Psoas muscle (tissue), 8 donors: Measurements from ENCODE around the gene YWHAB. TPM values are rescaled to one million over a fixed set of nuclear protein-coding genes. Genes with fewer than 3 reads are reported as not detected.

Experiments used
- ATAC-seq, 4 donors: fragments of 200-7000 bp; cut with Tn5 transposase; one replicate each; pipeline ENCODE4 v1.9.1; 2020; ENCODE audit warnings: moderate library complexity in 3 of 4, mild to moderate bottlenecking in 2 of 4
- DNase-seq, 2 donors: peaks; one replicate each; pipeline ENCODE4 v3.0.0-alpha.2; 2020
- H3K27ac ChIP-seq: fragments of 200-600 bp; one replicate; pipeline ENCODE4 v1.8.0; 2022
- H3K27me3 ChIP-seq, 3 donors: fragments of 200-600 bp in 1 of 3; one replicate each; pipeline versions ENCODE4 v1.6.1 to v1.8.0; 2013 to 2022; ENCODE audit warnings: low read length in 2 of 3, mild to moderate bottlenecking in 2 of 3, moderate library complexity in 1 of 3; ENCODE audit not compliant: insufficient read depth in 3 of 3
- H3K36me3 ChIP-seq, 2 donors: fragments of 200-600 bp in 1 of 2; one replicate each; pipeline versions ENCODE4 v1.6.1 to v1.8.0; 2013 to 2022; ENCODE audit warnings: low read depth in 1 of 2, mild to moderate bottlenecking in 1 of 2, moderate library complexity in 1 of 2; ENCODE audit not compliant: insufficient read depth in 1 of 2
- H3K4me1 ChIP-seq: fragments of 200-600 bp; one replicate; pipeline ENCODE4 v1.8.0; 2022
- H3K4me3 ChIP-seq: fragments of 200-600 bp; one replicate; pipeline ENCODE4 v1.8.0; 2022; ENCODE audit warnings: mild to moderate bottlenecking
- H3K9me3 ChIP-seq: fragments of 200-600 bp; one replicate; pipeline ENCODE4 v1.8.0; 2022
- WGBS, 3 donors: extraction: QIAGEN DNeasy Blood & Tissue Kit; methylation state at CpG; one replicate each; pipeline versions ENCODE4 v1.1.6 to v1.1.7; 2013; 5-methylcytosine and 5-hydroxymethylcytosine counted together
- intact Hi-C, 2 donors: fragments of 100-400 bp; cut with DNase I; formaldehyde crosslinking; loops; one replicate each; pipeline versions ENCODE4 v1.11.0 to v1.14.2; 2022
- polyA plus RNA-seq, 3 donors: library from polyadenylated mRNA; stranded (reverse); fragments of 200-250 nt; gene quantifications; one replicate each; pipeline ENCODE4 v1.2.3, GENCODE V29; 2013
- total RNA-seq, 4 donors: library from RNA; stranded (reverse); fragmentation: NEBNext Ultra II Directional in 2 of 4; extraction: Animal tissue kit (Norgen Biotek cat#: 25700) in 2 of 4; gene quantifications; one replicate each; pipeline versions ENCODE4 v1.2.1 to v1.2.4, GENCODE V29; 2021 to 2023
- TF ChIP-seq, protein P1 (sequence below): fragments of 200-600 bp; IDR thresholded peaks from one replicate; pipeline ENCODE4 v1.8.0; 2022; ENCODE audit warnings: antibody characterized with exemption
- donor health status: healthy with polysubstance abuse.
- donor health status: DM: no; HTN: no; CAD: no; lungs with moderate emphysema.
- donor health status: Bipolar disorder and iron deficiency.
- donor health status: healthy.
- donor health status: DM: yes; HTN: yes; CAD: no.
- donor health status: DM: no; HTN: no; CAD: no.
- donor health status: DM: no; HTN: no; CAD: no.
- donor health status: DM: yes; HTN: yes; CAD: no.

Gene YWHAB
- total and polyA plus RNA-seq, 7 donors: 44.2 to 109 (median 87.5) TPM

DNA sequence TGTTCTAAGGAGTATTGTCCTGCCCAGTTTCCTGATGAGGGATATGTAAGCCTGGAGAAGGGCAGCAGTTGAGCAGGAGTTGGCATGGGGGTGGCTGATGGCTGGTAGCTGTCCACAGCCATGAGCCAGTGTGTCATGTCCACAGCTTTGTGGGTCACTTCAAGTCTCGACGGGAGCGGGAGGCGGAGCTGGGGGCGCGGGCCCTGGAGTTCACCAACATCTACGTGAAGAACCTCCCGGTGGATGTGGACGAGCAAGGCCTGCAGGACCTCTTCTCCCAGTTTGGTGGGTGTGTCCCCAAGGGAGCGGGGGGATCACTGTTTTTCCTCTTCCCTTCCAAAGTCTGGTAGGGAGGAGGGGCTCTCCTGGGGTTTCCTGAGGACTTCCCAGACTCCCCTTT lies 33.3 kb downstream of the YWHAB start:
- Histone ChIP-seq H3K36me3 (no peaks in the 10 kb centered on the region), H3K4me1 (no peaks in the 10 kb centered on the region), H3K4me3 (no peak overlapping the region), H3K27me3 (no peaks in the 10 kb centered on the region), H3K9me3 (no peaks in the 10 kb centered on the region), H3K27ac (no peak overlapping the region)
- TF ChIP-seq, protein P1, sequence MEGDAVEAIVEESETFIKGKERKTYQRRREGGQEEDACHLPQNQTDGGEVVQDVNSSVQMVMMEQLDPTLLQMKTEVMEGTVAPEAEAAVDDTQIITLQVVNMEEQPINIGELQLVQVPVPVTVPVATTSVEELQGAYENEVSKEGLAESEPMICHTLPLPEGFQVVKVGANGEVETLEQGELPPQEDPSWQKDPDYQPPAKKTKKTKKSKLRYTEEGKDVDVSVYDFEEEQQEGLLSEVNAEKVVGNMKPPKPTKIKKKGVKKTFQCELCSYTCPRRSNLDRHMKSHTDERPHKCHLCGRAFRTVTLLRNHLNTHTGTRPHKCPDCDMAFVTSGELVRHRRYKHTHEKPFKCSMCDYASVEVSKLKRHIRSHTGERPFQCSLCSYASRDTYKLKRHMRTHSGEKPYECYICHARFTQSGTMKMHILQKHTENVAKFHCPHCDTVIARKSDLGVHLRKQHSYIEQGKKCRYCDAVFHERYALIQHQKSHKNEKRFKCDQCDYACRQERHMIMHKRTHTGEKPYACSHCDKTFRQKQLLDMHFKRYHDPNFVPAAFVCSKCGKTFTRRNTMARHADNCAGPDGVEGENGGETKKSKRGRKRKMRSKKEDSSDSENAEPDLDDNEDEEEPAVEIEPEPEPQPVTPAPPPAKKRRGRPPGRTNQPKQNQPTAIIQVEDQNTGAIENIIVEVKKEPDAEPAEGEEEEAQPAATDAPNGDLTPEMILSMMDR: no peak
- DNase-seq (no peak), ATAC-seq (no peak)
- intact Hi-C loops: no loop called here
- 93 to 95% (median 94%) methylated on average over 10 of the region's 10 CpGs for WGBS, 3 donors

DNA sequence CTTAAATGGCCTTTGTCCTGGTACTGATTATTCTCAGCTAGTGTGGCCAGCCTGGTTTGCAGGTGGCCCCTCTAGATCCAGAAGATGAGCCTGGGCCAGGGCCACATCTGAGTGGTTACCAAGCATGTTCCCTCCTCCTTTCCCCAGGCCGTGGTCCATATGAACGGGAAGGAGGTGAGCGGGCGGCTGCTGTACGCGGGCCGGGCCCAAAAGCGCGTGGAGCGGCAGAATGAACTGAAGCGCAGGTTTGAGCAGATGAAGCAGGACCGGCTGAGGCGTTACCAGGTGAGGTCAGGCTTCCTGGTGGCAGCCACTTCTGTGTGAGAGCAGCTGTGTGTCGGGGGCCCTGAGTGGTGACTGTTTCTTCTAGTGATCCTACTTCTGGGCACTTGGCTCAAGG lies 35.9 kb downstream of the YWHAB start:
- no peaks in the 10 kb centered on the region for H3K9me3 ChIP-seq
- H3K27ac ChIP-seq: no peak overlapping the region
- ATAC-seq (no peak), DNase-seq (no peak)
- H3K36me3 ChIP-seq: peaks cover 0 to 2% of the 10 kb centered on the region in 2 donors
- 97 to 99% (median 97%) methylated on average over 14 of the region's 14 CpGs for WGBS, 3 donors
- H3K27me3 ChIP-seq: no peaks in the 10 kb centered on the region
- H3K4me3 ChIP-seq: no peak overlapping the region
- TF ChIP-seq, protein P1: no peak
- intact Hi-C loops: no loop called here
- H3K4me1 ChIP-seq: no peaks in the 10 kb centered on the region

DNA sequence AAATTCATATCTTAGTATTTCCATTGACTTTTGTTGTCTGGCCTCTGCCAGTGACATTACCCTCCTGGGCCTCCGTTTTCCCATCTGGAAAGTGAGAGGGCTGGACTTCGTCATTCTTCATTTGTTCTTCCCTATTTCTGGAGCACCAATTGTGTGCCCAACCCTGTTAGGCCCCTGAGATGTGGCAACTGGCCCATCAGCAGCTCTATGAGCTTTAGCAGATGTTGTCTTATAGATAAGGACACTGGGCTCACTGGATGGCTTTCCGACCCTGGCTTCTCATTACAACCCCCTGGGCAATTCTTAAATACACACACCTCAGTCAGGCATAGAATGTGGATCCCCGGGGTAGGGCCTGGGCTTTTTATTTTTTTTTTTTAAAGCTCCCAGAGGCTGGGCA lies 39.0 kb downstream of the YWHAB start:
- WGBS, 3 donors: 88 to 93% (median 91%) methylated on average over 4 of the region's 4 CpGs
- DNase-seq: no peak
- Histone ChIP-seq H3K4me1 (no peaks in the 10 kb centered on the region), H3K27me3 (no peaks in the 10 kb centered on the region), H3K27ac (no peak overlapping the region), H3K36me3 (peaks cover 0 to 2% of the 10 kb centered on the region in 2 donors), H3K9me3 (no peaks in the 10 kb centered on the region), H3K4me3 (no peak overlapping the region)
- ATAC-seq: no peak
- intact Hi-C loops: no loop called here
- TF ChIP-seq, protein P1: no peak

DNA sequence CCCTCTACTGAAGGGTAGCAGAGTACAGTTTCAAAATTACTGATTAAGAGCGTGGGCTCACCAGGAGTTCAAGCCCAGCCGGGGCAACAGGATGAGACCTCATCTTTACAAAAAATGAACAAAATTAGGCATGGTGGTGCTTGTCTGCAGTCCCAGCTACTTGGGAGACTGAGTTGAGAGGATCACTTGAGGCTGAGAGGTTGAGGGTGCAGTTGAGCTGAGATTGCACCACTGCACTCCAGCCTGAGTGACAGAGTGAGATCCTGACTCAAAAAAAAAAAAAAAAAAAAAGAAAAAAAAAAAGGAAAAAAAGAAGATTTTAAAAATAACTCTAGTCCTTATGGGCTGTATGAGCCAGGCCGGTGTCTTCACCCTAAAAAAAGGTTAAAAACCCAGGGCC lies 43.1 kb downstream of the YWHAB start:
- TF ChIP-seq, protein P1: no peak
- Histone ChIP-seq H3K9me3 (no peaks in the 10 kb centered on the region), H3K27ac (no peak overlapping the region), H3K27me3 (no peaks in the 10 kb centered on the region), H3K36me3 (peaks cover 0 to 2% of the 10 kb centered on the region in 2 donors), H3K4me3 (no peak overlapping the region), H3K4me1 (no peaks in the 10 kb centered on the region)
- no peak for ATAC-seq
- intact Hi-C loops: no loop called here
- 78 to 81% (median 79%) methylated on average over 3 of the region's 3 CpGs for WGBS, 3 donors
- DNase-seq: no peak

DNA sequence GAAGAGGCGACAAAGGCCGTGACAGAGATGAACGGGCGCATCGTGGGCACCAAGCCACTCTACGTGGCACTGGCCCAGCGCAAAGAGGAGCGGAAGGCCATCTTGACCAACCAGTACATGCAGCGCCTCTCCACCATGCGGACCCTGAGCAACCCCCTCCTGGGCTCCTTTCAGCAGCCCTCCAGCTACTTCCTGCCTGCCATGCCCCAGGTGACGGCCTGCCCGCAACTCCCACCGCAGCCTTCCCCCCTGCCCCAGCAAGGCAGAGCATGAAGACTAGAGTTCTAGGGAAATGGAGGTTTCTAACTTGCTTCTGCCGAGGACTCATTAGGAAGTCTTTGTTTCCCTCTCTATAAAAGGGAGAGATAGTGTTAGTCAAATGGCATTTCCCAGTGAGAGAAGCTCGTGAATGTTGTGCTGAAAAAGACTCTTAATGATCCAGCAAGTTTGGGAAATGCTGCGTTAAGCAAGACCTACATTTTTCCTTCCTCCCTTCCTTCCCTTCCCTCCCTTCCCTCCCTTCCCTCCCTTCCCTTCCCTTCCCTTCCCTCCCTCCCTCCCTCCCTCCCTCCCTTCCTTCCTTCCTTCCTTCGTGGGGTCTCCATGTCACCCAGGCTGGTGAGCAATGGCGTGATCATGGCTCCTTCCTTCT lies 45.1 kb downstream of the YWHAB start:
- Histone ChIP-seq H3K4me1 (no peaks in the 10 kb centered on the region), H3K36me3 (no peaks in the 10 kb centered on the region), H3K27ac (no peak overlapping the region), H3K4me3 (no peak overlapping the region), H3K27me3 (no peaks in the 10 kb centered on the region), H3K9me3 (no peaks in the 10 kb centered on the region)
- no peak for ATAC-seq
- intact Hi-C loops: no loop called here
- 86 to 93% (median 92%) methylated on average over 13 to 18 of the region's 18 CpGs for WGBS, 3 donors
- TF ChIP-seq, protein P1: no peak
- DNase-seq: no peak
